HG03159 (cell line): Measurements from ENCODE around the gene SPCS1.
"Not testable (repeated sequence)": the region's sequence is repeated elsewhere in the genome, so short reads cannot be mapped to it uniquely, and the experiment has no call there.

Source experiments
- ATAC-seq: cut with Tn5 transposase; IDR thresholded peaks from one replicate; pipeline ENCODE4 v1.9.1; 2021; ENCODE audit warnings: mild to moderate bottlenecking, moderate library complexity; ENCODE audit not compliant: unreplicated experiment

The SPCS1 gene

DNA sequence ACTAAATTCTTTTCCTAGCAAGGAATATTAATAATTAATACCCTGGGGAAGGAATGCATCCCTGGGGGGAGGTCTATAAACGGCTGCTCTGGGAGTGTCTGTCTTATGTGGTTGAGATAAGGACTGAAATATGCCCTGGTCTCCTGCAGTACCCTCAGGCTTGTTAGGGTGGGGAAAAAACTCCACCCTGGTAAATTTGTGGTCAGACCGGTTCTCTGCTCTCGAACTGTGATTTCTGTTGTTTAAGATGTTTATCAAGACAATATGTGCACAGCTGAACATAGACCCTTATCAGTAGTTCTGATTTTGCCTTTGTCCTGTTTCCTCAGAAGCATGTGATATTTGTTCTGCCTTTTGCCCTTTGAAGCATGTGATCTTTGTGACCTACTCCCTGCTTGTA is 22.8 kb downstream of the SPCS1 start:
- ATAC-seq = not testable (repeated sequence)

DNA sequence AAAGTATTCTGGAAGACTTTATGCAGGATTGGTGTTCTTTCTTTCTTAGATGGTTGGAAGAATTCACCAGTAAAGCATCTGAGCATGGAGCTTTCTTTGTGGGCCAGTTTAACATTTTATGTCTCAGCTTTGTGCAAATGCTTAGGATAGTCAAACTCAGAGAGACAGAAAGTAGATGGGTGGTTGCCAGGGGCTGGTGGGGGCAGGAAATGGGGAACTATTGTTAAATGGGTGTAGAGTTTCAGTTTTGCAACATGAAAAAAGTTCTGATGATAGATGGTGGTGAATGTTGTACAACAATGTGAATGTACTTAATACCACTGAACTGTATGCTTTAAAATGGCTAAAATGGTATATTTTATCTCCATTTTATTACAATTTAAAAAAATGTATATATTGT is 24.8 kb downstream of the SPCS1 start:
- ATAC-seq = no peak

DNA sequence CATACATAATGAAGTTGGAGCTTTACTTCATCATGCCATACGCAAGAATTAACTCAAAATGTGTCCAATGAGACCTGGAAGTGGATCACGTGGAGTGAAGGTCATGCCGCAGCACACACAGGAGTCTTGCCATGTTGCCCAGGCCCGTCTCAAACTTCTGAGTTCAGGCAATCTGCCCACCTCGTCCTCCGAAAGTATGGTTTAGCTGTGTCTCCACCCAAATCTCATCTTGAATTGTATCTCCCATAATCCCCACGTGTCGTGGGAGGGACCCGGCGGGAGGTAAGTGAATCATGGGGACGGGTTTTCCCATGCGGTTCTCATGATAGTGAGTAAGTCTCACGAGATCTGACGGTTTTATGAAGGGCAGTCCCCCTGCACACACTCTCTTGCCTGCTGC is 25.7 kb downstream of the SPCS1 start:
- ATAC-seq = no peak

- no peak for ATAC-seq
Measured at GRCh38 chr3:52733256-52733891, 27.5 kb downstream of the SPCS1 start.

DNA sequence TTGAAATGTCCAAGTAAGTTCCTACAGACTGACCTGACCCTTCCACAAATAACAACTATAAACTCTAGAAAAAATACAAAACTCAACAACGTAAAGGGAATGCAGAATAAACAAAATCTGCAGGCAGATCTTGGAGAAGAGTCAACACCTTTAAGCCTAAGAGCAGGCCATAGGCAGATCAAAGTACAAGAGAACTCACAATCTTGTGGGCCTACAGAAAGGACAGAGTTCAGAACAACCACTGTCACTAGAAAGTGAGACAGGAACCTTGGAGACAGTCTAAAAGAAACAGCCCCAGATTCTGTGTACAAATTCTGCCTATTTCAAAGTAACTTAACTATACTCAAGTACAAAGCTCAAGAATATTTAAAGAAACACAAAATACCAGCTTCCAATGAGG is 33.8 kb downstream of the SPCS1 start:
- ATAC-seq = no peak

GRCh38 chr3:52742418-52743041 is 36.6 kb downstream of the SPCS1 start:
- ATAC-seq = no peak

GRCh38 chr3:52743152-52743551 is 37.2 kb downstream of the SPCS1 start:
- no peak for ATAC-seq

GRCh38 chr3:52743721-52744120 is 37.8 kb downstream of the SPCS1 start:
- ATAC-seq = no peak

DNA sequence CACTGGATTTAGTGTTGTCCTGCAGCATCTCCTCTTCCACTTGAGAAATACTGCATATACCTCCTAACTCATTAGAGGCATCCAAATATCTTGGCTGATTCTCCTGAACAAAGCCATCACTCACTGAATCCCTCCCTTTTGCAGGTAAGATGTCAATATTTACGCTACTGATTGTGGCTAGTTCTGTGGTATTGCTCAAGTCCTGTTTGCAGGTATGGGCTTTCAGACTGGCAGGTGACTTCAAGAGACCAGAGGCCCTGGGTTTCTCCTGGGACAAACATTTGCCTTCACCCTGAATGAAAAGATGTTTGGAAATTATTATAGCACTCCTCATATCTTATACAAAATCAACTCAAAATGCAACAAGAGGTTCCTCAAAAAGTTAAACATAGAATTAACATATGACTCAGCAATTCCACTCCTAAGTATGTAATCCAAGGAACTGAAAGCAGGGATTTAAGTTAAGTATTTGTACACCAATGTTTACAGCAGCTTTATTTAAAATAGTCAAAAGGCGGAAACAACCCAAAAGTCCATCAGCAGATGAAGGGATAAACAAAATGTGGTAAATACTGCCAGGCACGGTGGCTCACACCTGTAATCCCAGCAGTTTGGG is 46.2 kb downstream of the SPCS1 start:
- no peak for ATAC-seq

GRCh38 chr3:52754373-52754772 is 48.5 kb downstream of the SPCS1 start:
- no peak for ATAC-seq

DNA sequence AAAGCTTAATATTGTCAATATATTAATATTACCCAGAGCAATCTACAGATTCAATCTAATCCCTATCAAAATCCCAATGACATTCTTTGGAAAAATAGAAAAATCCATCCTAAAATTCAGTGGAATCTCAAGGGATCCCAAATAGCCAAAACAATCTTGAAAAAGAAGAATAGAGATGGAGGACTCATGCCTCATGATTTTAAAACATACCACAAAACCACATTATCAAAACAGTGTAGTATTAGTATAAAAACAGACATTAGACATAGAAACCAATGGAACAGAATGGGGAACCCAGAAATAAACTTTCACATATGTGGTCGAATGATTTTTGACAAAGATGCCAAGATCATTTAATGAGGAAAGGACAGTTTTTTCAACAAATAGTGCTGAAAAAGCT is 50.2 kb downstream of the SPCS1 start:
- ATAC-seq = no peak
